Right lung (tissue), 5 donors: Measurements from ENCODE around the gene OR51E1. TPM values are rescaled to one million over a fixed set of nuclear protein-coding genes. Genes with fewer than 3 reads are reported as not detected.

Experiments used
- DNase-seq, 2 donors: peaks; one replicate each; pipeline ENCODE4 v3.0.0-alpha.2; 2013
- polyA plus RNA-seq, 5 donors: library from polyadenylated mRNA; unstranded; fragments of 120-200 nt; gene quantifications; one replicate each; pipeline versions ENCODE4 v1.2.1 to v1.2.3, GENCODE V29; 2013; ENCODE audit warnings: inconsistent platforms in 1 of 5, low replicate concordance in 1 of 5; ENCODE audit not compliant: insufficient read length in 5 of 5, insufficient read depth in 1 of 5

The OR51E1 gene
- polyA plus RNA-seq, 5 donors: 0.33 to 0.49 (median 0.36) TPM

DNA sequence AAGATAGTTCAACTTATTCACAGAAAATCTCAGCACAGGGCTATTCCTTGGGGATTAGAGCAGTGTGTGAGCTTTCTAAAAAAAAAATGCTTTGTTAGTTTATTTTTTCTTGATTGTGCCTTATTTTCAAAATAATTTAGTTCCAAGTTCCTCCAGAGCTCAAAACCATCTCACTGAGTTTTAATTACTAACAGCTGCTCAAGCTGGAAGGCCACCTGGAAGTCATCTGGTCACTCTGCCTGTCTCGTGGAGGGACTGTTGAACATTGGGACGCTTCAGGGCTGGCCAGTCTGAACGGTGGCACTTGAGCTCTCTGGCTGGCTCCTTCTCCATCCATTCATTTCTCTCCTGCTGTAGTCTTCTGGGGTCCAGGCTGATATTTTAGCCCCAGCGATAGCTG, 4.0 kb downstream of the OR51E1 start:
- DNase-seq: no peak

GRCh38 chr11:4654635-4655369, 11.0 kb downstream of the OR51E1 start:
- DNase-seq: no peak

DNA sequence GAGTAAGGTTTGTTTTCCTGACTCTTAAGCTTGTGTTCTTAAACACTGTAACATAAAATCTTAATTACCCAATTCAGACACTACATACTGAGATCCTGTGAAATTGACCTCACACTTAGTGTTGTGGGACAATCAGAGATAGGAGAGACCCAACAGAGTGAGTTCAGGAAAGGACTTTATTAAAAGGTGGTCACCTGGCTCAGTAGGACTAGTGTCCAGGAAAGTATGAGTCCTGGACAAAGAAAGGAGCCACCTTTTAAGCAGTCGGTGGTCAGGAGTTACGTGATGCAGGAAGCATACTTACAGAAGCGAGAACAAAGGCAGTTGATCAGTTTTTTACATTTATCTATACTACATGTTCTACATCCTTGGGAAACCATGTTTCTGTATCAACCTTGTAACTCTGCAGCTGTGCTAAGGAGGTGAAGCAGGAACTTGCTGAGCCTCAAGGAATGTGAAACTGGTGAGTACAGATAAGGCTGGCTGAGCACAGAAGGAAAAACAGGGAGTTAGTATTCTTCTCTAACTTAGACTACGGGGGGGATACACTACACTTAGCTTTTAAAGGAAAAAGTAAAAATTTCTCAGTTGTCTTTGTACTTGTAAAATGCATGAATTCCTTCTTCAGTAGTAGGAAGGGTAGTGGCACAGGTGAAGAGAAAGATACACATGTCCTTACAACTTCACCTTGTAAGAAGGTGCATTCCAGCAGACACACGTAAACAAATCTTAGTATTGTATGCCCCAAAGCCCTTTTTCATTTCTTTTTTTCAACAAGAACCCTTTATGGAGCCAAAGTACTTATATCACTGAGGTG, 15.1 kb downstream of the OR51E1 start:
- DNase-seq: no peak

- no peak for DNase-seq
Measured at GRCh38 chr11:4662876-4663275, 19.1 kb downstream of the OR51E1 start.

DNA sequence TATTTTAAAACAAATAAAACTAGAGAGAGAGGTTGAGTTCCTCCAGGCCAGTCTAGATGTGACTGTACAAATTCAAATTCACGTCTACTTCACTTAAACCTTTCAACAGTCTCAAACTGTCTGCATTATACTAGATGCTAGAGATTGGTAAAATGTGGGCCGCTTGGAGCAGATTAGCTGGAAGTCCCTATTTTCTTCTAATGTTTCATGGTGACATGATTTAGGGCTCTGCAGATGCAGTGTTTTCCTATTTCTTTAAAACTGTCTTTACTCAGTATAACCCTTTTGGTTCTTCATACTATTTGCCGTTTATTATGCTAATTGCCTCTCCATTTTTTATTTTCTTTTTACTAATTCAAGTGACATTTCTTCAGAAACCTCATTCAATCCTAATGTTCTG, 20.4 kb downstream of the OR51E1 start:
- DNase-seq: no peak

DNA sequence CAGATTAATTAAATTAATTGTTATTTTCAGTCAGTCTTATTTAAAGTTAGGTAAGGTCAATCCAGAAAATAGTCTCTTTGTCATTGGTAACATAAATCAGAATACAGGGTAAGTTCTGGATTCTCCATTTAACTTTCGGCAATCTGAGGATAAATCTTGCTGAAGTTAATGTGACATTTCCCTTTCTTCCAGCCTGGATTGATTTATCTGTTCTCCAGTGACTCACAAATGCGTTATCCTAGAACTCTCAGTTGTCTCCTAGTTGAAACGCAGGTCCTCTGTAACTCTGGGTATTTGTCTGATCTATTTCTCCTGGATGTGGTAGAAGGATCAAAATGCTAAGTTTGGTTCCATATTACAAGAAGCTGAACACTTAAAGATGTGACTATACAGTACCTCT, 21.0 kb downstream of the OR51E1 start:
- DNase-seq: no peak

DNA sequence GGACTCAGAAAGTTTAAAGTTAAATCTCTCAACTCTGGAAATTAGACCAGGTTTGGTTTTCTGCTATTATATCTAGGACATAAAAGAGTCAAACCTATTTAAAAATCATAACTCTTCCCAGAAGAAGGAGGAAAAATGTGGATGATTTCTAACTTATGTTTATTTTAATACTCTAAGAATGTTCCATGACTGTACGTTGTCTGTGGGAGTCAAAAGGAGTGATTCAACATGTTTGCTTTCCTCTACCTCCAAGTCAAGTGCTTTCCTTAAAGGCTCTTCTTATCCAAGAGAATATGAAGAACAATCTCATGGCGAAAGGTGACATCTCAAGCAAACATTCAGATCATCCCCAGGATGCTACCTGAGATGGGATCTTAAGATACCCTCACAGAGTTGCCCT, 21.6 kb downstream of the OR51E1 start:
- DNase-seq: no peak

GRCh38 chr11:4671741-4672140, 28.0 kb downstream of the OR51E1 start:
- no peak for DNase-seq

GRCh38 chr11:4672470-4672869, 28.7 kb downstream of the OR51E1 start:
- no peak for DNase-seq

- DNase-seq: no peak
Measured at GRCh38 chr11:4673781-4674180, 30.0 kb downstream of the OR51E1 start.

DNA sequence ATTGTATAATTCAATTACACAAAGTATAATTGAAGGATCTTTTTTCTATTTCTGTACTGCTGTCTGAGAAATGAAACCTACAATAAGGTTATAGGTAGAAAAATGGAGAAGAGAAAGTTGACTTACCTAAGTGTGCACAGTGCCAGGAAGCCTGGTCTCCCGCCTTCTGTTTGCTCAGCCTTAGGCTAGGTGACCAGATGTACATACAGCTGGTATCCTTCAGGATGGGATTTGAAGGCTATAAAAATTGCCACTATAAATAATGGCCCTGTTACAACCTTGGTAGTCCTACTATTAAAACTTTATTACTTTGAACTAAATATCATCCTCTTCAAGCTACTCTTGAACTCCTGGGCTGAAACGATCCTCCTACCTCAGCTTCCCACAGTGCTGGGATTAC, 34.2 kb downstream of the OR51E1 start:
- no peak for DNase-seq

- no peak for DNase-seq
Measured at GRCh38 chr11:4680341-4680740, 36.6 kb downstream of the OR51E1 start.

DNA sequence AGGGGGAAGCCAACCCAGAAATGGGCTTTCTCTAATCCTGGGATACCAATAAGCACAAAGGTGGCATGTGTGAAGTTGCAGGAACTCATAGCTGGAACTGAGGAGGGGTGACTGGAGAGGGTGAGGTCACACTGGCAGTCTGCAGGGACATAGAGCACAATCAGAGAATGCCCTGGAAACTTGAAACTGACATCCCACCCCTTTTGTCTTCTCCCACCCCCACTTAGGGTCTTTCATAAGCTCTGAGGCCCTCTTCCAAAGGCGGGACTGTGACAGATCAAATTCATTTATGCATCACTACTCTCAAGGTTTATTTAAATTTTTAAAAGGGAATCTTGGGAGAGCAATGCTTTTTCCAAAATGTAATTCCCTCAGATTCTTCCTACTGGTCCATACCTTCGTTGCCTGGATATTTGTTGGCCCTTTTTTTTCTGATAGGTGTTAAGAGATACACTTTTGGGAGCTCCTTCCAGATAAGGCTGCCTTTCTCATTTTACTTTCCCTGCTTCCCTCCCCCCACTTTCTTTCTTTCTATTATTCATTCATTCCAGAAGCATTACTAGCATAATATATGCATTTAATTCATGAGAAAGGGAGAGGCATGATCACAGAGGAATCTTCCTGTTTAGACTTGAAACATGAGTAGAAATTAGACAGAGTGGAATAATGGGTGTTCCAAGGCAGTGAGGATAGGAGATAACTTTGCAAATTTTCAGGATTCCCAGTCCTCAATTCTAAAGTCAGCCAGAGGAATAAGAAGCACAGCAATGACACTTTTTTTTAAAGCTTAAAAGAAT, 39.0 kb downstream of the OR51E1 start:
- DNase-seq: no peak

- no peak for DNase-seq
Measured at GRCh38 chr11:4684631-4685285, 41.0 kb downstream of the OR51E1 start.

- DNase-seq: no peak
Measured at GRCh38 chr11:4695442-4695841, 51.7 kb downstream of the OR51E1 start.

DNA sequence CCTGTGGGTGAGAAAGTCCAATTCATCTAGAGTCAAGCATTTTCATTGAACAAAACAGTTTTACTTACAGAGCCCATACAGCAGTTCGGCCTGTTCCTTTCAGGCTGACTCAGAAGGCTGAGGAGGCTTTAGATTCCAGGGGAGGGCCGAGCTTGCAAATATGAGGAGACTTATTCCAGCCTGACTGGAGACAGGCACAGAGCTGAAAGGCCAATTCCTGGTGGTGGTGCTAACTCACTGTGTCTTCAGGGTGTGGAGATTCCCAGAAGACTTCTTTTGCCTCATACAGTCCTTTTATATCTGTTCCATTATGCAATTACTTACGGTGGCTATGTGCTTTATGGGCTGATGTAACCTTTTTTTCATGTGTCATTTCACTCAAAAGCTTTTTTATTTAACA, 53.8 kb downstream of the OR51E1 start, which contains the start of gene OR51E2:
TSS of gene OR51E2 (minus strand) at position 269 of the 400 bp plus-strand sequence. CDS start 15,142 bp downstream, outside the sequence.
- no peak for DNase-seq

DNA sequence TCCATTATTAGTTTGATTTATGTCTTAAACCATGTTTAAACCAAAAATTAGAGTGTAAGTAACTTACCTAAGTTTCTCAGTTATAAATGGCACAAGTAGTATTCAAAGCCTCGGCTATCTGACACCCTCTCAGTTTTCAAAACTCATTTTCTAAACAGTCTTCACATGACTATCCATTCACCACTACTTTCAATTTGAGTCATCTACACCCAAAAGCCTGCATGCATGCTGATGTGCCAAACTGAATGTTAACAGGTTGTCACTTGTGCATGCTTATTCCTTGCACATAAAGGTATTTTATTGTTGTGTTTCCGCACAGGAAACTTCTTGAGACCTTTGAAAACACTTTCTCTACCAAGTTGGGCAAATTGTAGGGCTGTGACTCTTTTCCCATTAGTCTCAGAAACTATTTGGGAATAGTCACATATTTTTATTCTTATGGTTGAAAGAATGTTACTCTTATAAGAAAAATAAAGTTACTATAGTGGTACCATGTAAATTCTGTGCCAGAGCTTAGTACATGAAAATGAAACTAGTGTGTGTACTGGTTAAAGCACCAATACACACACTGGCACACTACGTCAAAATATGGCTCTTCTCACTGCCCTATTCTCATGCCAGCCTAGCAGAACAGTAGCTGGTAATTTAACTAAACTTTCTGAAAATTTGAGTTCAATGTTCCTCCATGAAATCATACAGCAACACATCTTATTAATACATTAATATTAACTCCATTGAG, 56.1 kb downstream of the OR51E1 start:
- DNase-seq: no peak

DNA sequence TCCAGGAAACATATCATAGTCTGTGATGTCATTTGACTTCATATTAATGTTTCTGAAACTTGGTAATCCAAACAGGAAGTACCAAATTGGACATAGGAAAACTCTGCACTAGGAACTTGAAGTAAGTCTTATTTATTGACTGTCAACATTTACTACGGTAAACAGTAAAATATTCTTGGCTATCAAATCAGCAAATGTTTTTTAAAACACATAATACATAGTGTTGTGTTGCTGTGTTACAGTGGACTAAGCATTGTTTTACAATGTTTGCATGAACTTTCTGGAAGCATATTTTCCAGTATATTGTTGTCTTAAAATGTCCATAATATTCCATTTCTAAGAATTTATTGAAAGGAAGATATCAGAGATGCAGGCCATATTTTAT, 56.6 kb downstream of the OR51E1 start:
- no peak for DNase-seq

DNA sequence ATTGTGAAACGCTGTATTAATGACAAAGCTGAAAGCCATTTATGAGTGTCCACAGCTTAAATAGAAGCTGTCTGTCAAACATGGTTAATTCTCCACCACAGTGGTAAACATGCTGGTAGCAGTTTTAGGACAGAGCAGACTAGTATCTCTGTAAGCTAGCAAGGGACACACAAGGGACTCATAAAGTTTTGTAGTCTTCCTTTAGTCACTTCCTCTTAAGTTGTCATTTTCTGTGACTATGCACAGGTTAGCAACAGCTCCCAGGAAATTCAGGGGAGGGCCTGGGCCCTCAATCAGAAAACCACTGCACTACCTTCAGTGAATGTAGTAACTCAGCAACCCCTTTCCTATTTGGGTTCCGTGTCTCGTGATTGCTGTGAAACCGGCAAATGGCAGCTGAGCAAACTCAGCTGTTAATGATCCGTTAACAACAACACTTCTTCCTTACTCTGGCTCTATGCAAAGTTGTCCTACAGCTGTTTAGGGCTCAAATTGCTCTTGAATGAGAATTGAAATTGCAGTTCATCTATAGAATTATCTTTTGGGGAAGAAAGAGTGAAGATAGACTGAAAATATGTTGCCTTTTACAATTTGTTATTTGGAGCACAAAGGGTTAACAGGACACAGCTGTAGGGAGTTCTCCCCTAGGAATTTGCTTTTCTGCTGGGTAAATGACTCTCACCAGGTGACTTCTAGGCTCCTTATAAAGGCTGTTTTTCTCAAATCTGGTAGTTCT, 60.4 kb downstream of the OR51E1 start, which contains the start of gene MMP26:
TSS of gene MMP26 (plus strand) at position 731 of the 736 bp plus-strand sequence.
- peak in 1 of 2 donors; percentile 2 for DNase-seq

GRCh38 chr11:4704790-4705334, 61.1 kb downstream of the OR51E1 start:
- no peak for DNase-seq
